Measurements from ENCODE around the gene FUBP3.

GRCh38 chr9:130680836-130681768 lies 101.7 kb downstream of the FUBP3 start:
- TF ChIP-seq GATA2 (IDR thresholded peaks at IDR 0.05; ENCODE audit: low read depth, low read length) (no peak), GATA3 (IDR thresholded peaks at IDR 0.05; ENCODE audit: low read depth, low read length) (no peak)
